Measurements from ENCODE around the gene ACBD6. TPM values are rescaled to one million over a fixed set of nuclear protein-coding genes. Genes with fewer than 3 reads are reported as not detected.

Gene ACBD6
- total RNA-seq, 3 donors from 2014 or later (not counting 1 experiment from before 2014, with no cell fraction given) = 29.8 to 47.3 (median 41.9) TPM

DNA sequence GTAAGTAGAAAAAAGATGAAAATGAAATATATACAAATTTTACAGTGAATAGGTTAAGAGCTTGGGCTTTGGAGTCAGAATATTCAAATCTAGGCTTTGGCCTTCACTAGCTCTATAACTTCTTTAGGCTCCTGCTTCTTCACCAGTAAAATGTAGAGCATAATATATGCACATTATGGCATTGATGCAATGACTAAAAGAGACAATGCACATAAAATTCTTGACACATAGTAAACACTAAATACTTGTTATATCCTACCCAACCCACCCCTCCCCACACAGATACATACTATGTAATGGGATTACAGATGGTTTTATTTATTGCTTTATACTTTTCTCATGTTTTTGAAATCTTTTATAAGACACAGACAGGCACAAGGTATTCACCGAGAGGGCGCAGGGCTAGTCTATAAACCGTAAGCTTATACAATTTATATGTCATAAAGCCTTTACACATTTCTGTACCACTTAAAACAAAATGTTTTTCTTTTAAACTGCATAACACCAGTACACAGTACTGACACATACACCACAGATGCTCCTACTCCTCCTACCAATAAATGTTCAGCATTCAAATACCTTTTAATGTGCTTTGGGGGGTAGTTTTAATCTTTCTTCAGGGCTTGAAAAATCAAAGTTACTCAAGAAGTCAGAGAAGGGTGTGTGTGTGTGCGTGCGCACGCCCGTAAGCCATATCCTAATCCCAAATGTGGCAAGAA, 109.8 kb downstream of the ACBD6 start:
- H3K36me3 Mint-ChIP-seq = peaks cover 25% of the 10 kb centered on the region

DNA sequence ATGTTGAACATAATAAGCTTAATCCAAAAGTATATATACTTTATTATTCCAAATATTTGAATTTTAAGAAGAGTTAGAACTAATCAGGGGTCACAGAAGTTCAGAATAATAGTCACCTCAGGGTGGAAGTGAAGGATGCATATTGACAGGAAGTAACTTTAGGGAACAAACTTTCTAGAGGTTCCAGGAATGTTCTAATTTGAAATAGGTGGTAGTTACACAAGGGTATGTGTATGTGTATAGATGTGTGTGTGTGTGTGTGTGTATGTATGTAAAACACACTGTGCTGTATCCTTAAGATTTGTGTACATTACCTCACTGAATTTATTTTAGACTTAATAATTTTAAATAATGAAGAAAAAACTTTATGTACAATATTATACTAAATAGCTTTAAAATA, 110.4 kb downstream of the ACBD6 start:
- ATAC-seq (no peak), DNase-seq (no peak)
- no peaks in the 10 kb centered on the region for H3K27me3 ChIP-seq (ENCODE audit: control insufficient read depth, insufficient read depth, low read length)
- Mint-ChIP-seq H3K27ac (no peak overlapping the region), H3K27me3 (ENCODE audit: low read depth in 2 of 2) (no peaks in the 10 kb centered on the region), H3K4me3 (no peak overlapping the region), H3K4me1 (peaks cover 12 to 15% of the 10 kb centered on the region in 2 donors), H3K9me3 (peaks cover 4 to 6% of the 10 kb centered on the region in 2 donors), H3K36me3 (peaks cover 27% of the 10 kb centered on the region)
- H3K4me1 ChIP-seq (ENCODE audit: control insufficient read depth, insufficient read depth, low read length) = no peaks in the 10 kb centered on the region
- no peak for TF ChIP-seq CTCF (IDR thresholded peaks at IDR 0.05)
- H3K27ac ChIP-seq (ENCODE audit: low read length) = no peak overlapping the region
- peaks cover 4% of the 10 kb centered on the region for H3K9me3 ChIP-seq (ENCODE audit: control insufficient read depth, insufficient read depth, low read length)
- intact Hi-C loops (cut with micrococcal nuclease) = no loop called here
- H3K36me3 ChIP-seq (ENCODE audit: control insufficient read depth, insufficient read depth, low read length) = peaks cover 2% of the 10 kb centered on the region
- no peak overlapping the region for H3K4me3 ChIP-seq (ENCODE audit: low read length)

More for the DNA sequence above, 109.8 kb downstream of the ACBD6 start:
- no peak overlapping the region for H3K27ac Mint-ChIP-seq
- H3K4me3 ChIP-seq (ENCODE audit: low read length) = no peak overlapping the region
- H3K27ac ChIP-seq (ENCODE audit: low read length) = no peak overlapping the region
- H3K27me3 Mint-ChIP-seq (ENCODE audit: low read depth in 2 of 2) = no peaks in the 10 kb centered on the region
- peaks cover 4 to 6% of the 10 kb centered on the region in 2 donors for H3K9me3 Mint-ChIP-seq
- ATAC-seq (no peak), DNase-seq (no peak)
- H3K4me3 Mint-ChIP-seq = no peak overlapping the region
- intact Hi-C loops (cut with micrococcal nuclease) = no loop called here
- H3K27me3 ChIP-seq (ENCODE audit: control insufficient read depth, insufficient read depth, low read length) = no peaks in the 10 kb centered on the region
- whole genome bisulfite sequencing (ENCODE audit: insufficient coverage) = over 99% methylated on average over 7 of the region's 7 CpGs
- TF ChIP-seq CTCF (IDR thresholded peaks at IDR 0.05) = no peak
- peaks cover 2% of the 10 kb centered on the region for H3K36me3 ChIP-seq (ENCODE audit: control insufficient read depth, insufficient read depth, low read length)
- no peaks in the 10 kb centered on the region for H3K4me1 ChIP-seq (ENCODE audit: control insufficient read depth, insufficient read depth, low read length)
- no peaks in the 10 kb centered on the region for H3K9me3 ChIP-seq (ENCODE audit: control insufficient read depth, insufficient read depth, low read length)
- H3K4me1 Mint-ChIP-seq = peaks cover 12 to 15% of the 10 kb centered on the region in 2 donors

DNA sequence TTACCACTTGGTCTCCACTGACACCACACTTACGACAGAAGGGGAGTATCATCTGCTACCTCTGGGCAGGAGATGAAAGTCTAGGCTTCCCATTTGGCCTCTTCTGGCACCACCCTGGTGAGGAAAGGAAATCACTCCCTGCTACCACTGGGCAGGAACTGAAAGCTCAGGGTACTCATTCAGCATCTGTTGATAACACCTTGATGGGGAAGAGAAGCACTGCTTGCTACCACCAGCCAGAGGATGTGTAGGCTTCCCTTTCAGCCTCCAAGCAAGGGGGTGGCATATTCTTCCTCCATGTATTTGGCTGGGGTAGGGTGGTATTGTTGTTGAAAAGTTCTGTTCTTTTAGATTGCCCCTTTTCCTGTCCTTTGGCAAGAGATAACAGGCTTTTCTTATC, 115.0 kb downstream of the ACBD6 start:
- intact Hi-C loops (cut with micrococcal nuclease) = no loop called here
- H3K4me3 Mint-ChIP-seq = no peak overlapping the region
- Histone ChIP-seq H3K36me3 (ENCODE audit: control insufficient read depth, insufficient read depth, low read length) (no peaks in the 10 kb centered on the region), H3K4me3 (ENCODE audit: low read length) (no peak overlapping the region), H3K4me1 (ENCODE audit: control insufficient read depth, insufficient read depth, low read length) (no peaks in the 10 kb centered on the region), H3K27me3 (ENCODE audit: control insufficient read depth, insufficient read depth, low read length) (no peaks in the 10 kb centered on the region), H3K27ac (ENCODE audit: low read length) (no peak overlapping the region), H3K9me3 (ENCODE audit: control insufficient read depth, insufficient read depth, low read length) (peaks cover 11% of the 10 kb centered on the region)
- ATAC-seq (no peak), DNase-seq (no peak)
- H3K9me3 Mint-ChIP-seq = peaks cover 14 to 18% of the 10 kb centered on the region in 2 donors
- no peak overlapping the region for H3K27ac Mint-ChIP-seq
- no peak for TF ChIP-seq CTCF (IDR thresholded peaks at IDR 0.05)
- 100% methylated on average over 1 of the region's 1 CpG for WGBS (ENCODE audit: insufficient coverage)
- peaks cover 41% of the 10 kb centered on the region for H3K36me3 Mint-ChIP-seq
- H3K4me1 Mint-ChIP-seq = peaks cover 13 to 21% of the 10 kb centered on the region in 2 donors
- H3K27me3 Mint-ChIP-seq (ENCODE audit: low read depth in 2 of 2) = no peaks in the 10 kb centered on the region
